Measurements from ENCODE around the gene TP53AIP1. TPM values are rescaled to one million over a fixed set of nuclear protein-coding genes. Genes with fewer than 3 reads are reported as not detected.
A peak's percentile ranks its signal among the peaks of the same experiment; 100 is the strongest.

The TP53AIP1 gene
- total RNA-seq, 1 donor from 2014 or later, result 0.24 TPM

DNA sequence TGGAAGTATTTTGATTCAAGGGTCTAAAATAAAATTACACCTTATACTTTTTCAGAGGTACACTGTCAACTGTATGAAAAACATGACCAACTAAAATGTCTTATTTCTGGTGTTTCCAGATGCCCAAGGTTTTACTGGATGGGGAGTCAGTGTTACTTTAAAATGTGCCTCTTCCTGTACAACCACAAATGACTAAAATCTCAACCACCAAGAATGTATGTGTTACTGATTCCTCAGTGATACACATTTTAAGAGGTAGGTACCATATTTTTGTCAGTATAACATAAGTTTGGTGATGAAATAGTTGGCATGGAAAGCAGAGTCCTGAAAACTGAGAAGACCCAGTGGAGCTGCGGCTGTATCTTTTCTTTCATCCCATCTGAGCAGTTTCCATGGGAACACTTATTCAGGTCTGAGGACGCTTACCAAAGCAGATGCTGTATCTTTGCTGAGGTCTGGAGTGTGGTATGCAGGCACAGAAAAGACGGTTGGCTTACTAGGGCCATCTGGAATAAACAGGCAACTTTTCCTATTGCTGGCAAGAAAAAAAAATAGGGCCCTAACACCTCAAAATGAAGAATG lies 21.2 kb upstream of the TP53AIP1 start:
- H3K4me3 Mint-ChIP-seq, result no peak overlapping the region
- no peaks in the 10 kb centered on the region for H3K9me3 Mint-ChIP-seq
- peaks cover 16% of the 10 kb centered on the region for H3K4me1 Mint-ChIP-seq (ENCODE audit: unreplicated experiment)
- DNase-seq (ENCODE audit: extremely low spot score, unreplicated experiment), result no peak
- H3K27me3 Mint-ChIP-seq, result no peaks in the 10 kb centered on the region
- TF ChIP-seq, protein P1, sequence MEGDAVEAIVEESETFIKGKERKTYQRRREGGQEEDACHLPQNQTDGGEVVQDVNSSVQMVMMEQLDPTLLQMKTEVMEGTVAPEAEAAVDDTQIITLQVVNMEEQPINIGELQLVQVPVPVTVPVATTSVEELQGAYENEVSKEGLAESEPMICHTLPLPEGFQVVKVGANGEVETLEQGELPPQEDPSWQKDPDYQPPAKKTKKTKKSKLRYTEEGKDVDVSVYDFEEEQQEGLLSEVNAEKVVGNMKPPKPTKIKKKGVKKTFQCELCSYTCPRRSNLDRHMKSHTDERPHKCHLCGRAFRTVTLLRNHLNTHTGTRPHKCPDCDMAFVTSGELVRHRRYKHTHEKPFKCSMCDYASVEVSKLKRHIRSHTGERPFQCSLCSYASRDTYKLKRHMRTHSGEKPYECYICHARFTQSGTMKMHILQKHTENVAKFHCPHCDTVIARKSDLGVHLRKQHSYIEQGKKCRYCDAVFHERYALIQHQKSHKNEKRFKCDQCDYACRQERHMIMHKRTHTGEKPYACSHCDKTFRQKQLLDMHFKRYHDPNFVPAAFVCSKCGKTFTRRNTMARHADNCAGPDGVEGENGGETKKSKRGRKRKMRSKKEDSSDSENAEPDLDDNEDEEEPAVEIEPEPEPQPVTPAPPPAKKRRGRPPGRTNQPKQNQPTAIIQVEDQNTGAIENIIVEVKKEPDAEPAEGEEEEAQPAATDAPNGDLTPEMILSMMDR (conservative IDR thresholded peaks at IDR 0.05), result no peak
- no peak overlapping the region for H3K27ac Mint-ChIP-seq
- H3K36me3 Mint-ChIP-seq, result peaks cover 14% of the 10 kb centered on the region

DNA sequence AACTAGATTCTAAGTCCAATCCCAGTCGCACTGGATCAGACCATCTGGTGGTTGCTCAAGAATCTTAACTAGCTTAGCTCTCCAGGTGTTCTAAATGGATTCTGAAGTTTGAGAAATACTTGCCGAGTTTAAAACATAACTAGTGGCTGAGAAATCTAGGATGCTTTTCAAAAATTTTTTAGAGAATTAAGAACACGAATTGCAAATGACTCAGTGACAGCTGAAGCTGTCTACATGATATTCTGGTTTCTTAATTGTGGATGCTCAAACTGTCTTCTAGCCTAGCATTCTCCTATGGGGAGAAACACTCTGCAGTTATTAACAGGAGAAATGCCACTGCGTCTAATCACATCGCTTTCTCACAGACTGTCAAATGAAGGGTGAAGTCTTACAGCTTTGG lies 20.2 kb upstream of the TP53AIP1 start:
- Mint-ChIP-seq H3K27ac (no peak overlapping the region), H3K27me3 (no peaks in the 10 kb centered on the region), H3K4me3 (no peak overlapping the region), H3K9me3 (no peaks in the 10 kb centered on the region), H3K36me3 (peaks cover 10% of the 10 kb centered on the region), H3K4me1 (ENCODE audit: unreplicated experiment) (peaks cover 16% of the 10 kb centered on the region)
- TF ChIP-seq, protein P1 (conservative IDR thresholded peaks at IDR 0.05), result no peak
- DNase-seq (ENCODE audit: extremely low spot score, unreplicated experiment), result no peak

DNA sequence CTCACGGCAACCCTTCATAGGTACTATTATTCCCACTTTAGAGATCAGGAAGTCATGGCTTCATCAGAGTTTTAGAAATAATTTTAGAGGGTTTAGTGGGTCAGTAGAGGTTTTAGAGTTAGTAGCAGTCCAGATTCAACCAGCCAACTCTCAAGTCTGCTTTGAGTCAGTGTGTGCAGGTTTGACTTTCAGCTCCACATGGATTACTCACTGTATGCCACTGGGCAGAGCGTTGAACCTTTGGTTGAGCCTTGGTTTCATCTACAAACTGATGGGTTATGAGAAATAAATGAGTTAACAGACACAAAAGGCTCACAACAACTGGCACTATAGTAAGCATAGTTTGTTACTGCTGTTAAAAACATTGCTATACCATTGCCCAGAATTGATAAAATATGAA lies 19.0 kb upstream of the TP53AIP1 start:
- no peak for DNase-seq (ENCODE audit: extremely low spot score, unreplicated experiment)
- TF ChIP-seq, protein P1 (conservative IDR thresholded peaks at IDR 0.05), result no peak
- H3K36me3 Mint-ChIP-seq, result peaks cover 10% of the 10 kb centered on the region
- H3K27me3 Mint-ChIP-seq, result no peaks in the 10 kb centered on the region
- H3K4me1 Mint-ChIP-seq (ENCODE audit: unreplicated experiment), result peaks cover 17% of the 10 kb centered on the region
- no peaks in the 10 kb centered on the region for H3K9me3 Mint-ChIP-seq
- H3K27ac Mint-ChIP-seq, result no peak overlapping the region
- no peak overlapping the region for H3K4me3 Mint-ChIP-seq

DNA sequence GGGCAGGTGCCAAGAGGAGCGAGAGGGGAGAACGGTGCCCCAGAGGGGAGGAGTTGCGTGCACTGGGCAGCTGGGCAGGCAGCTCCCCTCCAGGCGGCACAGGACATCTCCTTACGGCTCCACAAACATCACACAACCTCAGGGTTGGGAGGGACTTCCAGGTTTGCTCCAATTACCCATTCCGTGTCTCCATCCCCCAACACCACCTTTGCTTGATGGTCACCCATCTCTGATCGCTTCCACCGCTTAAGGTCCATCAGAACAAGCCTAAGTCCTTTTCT lies 14.5 kb upstream of the TP53AIP1 start:
- Mint-ChIP-seq H3K4me3 (no peak overlapping the region), H3K27me3 (peaks cover 4% of the 10 kb centered on the region), H3K27ac (no peak overlapping the region), H3K4me1 (ENCODE audit: unreplicated experiment) (peaks cover 7% of the 10 kb centered on the region), H3K36me3 (no peaks in the 10 kb centered on the region), H3K9me3 (no peaks in the 10 kb centered on the region)
- DNase-seq (ENCODE audit: extremely low spot score, unreplicated experiment), result no peak
- TF ChIP-seq, protein P1 (conservative IDR thresholded peaks at IDR 0.05), result no peak

DNA sequence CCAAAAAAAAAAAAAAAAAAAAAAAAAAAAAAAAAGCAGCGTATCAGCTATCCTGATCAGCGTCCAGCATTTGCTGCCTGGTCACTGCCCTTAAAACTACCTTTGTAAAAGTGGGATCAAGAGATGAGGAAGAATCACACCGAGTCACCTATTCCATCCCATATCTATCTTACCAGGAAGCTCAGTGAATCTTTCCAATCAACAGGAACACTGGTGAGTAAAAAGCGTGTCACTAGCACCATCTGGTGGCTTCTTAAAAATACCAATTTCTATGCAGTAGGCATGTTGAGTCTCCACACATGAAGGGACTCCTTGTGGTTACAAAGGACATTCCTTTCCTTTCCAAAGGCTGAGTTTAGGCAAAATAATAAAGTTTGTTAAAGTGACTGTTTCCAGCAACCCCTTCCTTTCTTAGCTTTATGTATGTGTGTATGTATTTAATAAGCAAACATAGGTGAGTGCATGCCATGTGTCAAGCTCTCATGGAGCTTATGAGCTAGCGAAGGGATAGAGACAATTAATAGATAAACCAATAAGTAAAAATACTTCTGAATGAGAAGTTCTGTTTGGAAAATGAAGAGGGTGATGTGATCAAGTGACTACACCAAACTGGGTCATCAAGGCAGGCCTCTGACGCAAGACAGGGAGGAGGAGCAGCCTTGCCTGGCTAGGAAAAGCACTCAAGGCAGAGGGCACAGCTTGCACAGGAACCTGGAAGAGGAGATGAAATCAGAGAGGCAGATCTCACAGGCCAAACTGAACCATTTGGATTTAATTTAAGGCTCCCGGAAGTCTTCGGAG lies 13.9 kb upstream of the TP53AIP1 start:
- no peaks in the 10 kb centered on the region for H3K36me3 Mint-ChIP-seq
- no peak for DNase-seq (ENCODE audit: extremely low spot score, unreplicated experiment)
- TF ChIP-seq, protein P1 (conservative IDR thresholded peaks at IDR 0.05), result peak; percentile 91
- H3K27ac Mint-ChIP-seq, result peak overlapping the region; percentile 44
- H3K27me3 Mint-ChIP-seq, result peaks cover 4% of the 10 kb centered on the region
- H3K4me3 Mint-ChIP-seq, result no peak overlapping the region
- no peaks in the 10 kb centered on the region for H3K9me3 Mint-ChIP-seq
- peaks cover 7% of the 10 kb centered on the region for H3K4me1 Mint-ChIP-seq (ENCODE audit: unreplicated experiment)
